ENCODE results near the gene TTC9. TPM values are rescaled to one million over a fixed set of nuclear protein-coding genes. Genes with fewer than 3 reads are reported as not detected.

The TTC9 gene
- total and polyA plus RNA-seq, 9 of the 15 experiments (the other 6 are each of a cell fraction or from before 2014, with no cell fraction given), result 0.07 TPM; not detected in 8

GRCh38 chr14:70699646-70700045, 57.9 kb downstream of the TTC9 start (continued):
- TF ChIP-seq MLX (CRISPR knock-in tag; conservative IDR thresholded peaks at IDR 0.05), result no peak
- no peak for TF ChIP-seq BCL6 (CRISPR knock-in tag; IDR thresholded peaks at IDR 0.05)
- no peak for TF ChIP-seq TCF3 (CRISPR knock-in tag; IDR thresholded peaks at IDR 0.05)

GRCh38 chr14:70700955-70701585, 59.4 kb downstream of the TTC9 start:
- POLR2A ChIA-PET, result no interaction called here
- Histone ChIP-seq H3K36me3 (ENCODE audit: control insufficient read depth, insufficient read depth, low read length) (no peaks in the 10 kb centered on the region), H3K9ac (ENCODE audit: insufficient read depth in 1 of 2, low read depth in 2 of 2, low read length in 2 of 2) (no peak overlapping the region), H3K4me2 (ENCODE audit: insufficient read depth, low read length) (no peak overlapping the region), H4K20me1 (replicated peaks; ENCODE audit: control insufficient read depth, insufficient read depth, low read length) (no peaks in the 10 kb centered on the region), H3K9me1 (ENCODE audit: control insufficient read depth, insufficient read depth, low read length) (no peaks in the 10 kb centered on the region), H2AFZ (ENCODE audit: low read depth, low read length) (no peak overlapping the region), H3K4me3 (no peak overlapping the region), H3K27ac (ENCODE audit: extremely low read depth, low read depth, low read length) (no peak overlapping the region), H3K4me1 (replicated peaks in 1 of 2; ENCODE audit: control insufficient read depth in 2 of 2, insufficient read depth in 2 of 2, low read length in 2 of 2) (peaks cover 8 to 14% of the 10 kb centered on the region in 2 experiments; a peak in 4 of 5 replicates), H3K79me2 (ENCODE audit: control insufficient read depth, insufficient read depth, low read length) (no peaks in the 10 kb centered on the region), H3K9me3 (replicated peaks; ENCODE audit: control insufficient read depth, insufficient read depth, low read depth, low read length) (no peaks in the 10 kb centered on the region), H3K27me3 (ENCODE audit: control insufficient read depth in 2 of 2, insufficient read depth in 2 of 2, low read length in 2 of 2) (no peaks in the 10 kb centered on the region)
- FAIRE-seq (no peak), DNase-seq (ENCODE audit: extremely low read depth in 1 of 4, low spot score in 3 of 4) (no peak), ATAC-seq (no peak)
- no TSS peak for BruUV-seq (replicated peaks)
- intact Hi-C loops (cut with micrococcal nuclease), result no loop called here
- 11% methylated on average over 3 of the region's 4 CpGs for WGBS (ENCODE audit: insufficient coverage, low coverage, missing lambda C conversion rate)
- CTCF ChIA-PET (ENCODE audit: low intra/inter-chr PET ratio), result no interaction called here
- in situ Hi-C loops (cut with MboI), result no loop called here
- TF ChIP-seq NELFE (IDR thresholded peaks at IDR 0.05; ENCODE audit: insufficient read depth, insufficient read length) (no peak), RNF2 (IDR thresholded peaks at IDR 0.05) (no peak), CHD7 (IDR thresholded peaks at IDR 0.05; ENCODE audit: low read depth, low read length) (no peak), ZNF57 (CRISPR knock-in tag; IDR thresholded peaks at IDR 0.05) (no peak), MBD2 (IDR thresholded peaks at IDR 0.05; ENCODE audit: borderline replicate concordance, low read depth) (no peak), MXI1 (IDR thresholded peaks at IDR 0.05; ENCODE audit: low read depth, low read length) (no peak), TCF7L2 (IDR thresholded peaks at IDR 0.05; ENCODE audit: low read depth, low read length) (no peak)
